NOMO-1 treated with dmso at 0.1 percent for 144 hours (cell line): ENCODE results near the gene MSH6.

Experiments used
- DNase-seq: peaks from one replicate; lab custom pipeline; 2025; ENCODE audit not compliant: unreplicated experiment; lab: John Stamatoyannopoulos, UW

Gene MSH6

GRCh38 chr2:47783486-47784351, 774 bp downstream of the MSH6 start:
- DNase-seq, result peak; percentile 62

DNA sequence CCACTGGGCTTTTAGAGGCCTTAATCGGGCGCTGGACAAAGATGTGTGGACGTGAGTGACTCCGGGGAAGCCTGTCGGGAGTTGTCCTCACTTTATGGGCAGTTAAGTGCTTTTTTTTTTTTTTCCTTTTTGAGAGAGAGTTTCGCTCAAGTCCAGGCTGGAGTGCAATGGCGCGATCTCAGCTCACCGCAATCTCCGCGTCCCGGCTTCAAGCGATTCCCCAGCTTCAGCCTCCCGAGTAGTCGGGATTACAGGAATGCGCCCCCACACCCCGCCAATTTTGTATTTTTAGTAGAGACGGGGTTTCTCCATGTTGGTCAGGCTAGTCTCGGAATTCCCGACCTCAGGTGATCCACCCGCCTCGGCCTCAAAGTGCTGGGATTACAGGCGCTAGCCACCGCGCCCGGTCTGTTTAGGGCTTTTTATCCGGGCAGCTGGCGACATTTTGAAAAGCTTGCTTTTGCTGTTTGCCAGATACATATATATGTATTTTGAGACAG, 1.5 kb downstream of the MSH6 start:
- no peak for DNase-seq

- peak; percentile 59 for DNase-seq
These were observed 3.0 kb downstream of the MSH6 start for GRCh38 chr2:47785986-47786385.

DNA sequence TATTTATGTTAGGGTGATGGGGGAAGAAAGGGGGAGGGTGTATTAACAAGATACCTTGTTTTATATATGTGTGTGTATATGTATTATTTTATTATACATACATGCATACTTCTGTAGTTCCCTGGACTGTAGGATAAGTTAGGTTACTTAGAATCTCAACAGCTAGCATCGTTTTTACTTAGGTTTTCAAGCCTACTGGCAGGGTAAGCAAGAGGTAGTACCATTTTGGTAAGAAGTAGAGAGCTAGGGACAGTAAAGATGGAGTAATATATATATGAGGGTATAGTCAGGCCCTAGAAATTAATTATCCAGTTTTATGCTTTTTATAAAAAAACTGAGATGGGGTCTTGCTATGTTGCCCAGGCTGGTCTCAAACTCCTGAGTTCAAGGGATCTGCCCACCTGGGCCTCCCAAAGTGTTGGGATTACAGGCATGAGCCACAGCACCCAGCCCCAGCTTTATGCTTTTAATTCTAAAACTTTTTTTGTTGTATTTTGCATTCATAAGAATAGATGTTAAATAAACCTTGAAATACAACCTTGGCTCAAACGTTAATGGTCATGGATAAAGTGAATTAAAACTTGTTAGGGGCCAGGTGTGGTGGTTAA, 13.2 kb downstream of the MSH6 start:
- DNase-seq, result no peak

GRCh38 chr2:47798631-47799030, 15.7 kb downstream of the MSH6 start:
- DNase-seq, result peak; percentile 88

DNA sequence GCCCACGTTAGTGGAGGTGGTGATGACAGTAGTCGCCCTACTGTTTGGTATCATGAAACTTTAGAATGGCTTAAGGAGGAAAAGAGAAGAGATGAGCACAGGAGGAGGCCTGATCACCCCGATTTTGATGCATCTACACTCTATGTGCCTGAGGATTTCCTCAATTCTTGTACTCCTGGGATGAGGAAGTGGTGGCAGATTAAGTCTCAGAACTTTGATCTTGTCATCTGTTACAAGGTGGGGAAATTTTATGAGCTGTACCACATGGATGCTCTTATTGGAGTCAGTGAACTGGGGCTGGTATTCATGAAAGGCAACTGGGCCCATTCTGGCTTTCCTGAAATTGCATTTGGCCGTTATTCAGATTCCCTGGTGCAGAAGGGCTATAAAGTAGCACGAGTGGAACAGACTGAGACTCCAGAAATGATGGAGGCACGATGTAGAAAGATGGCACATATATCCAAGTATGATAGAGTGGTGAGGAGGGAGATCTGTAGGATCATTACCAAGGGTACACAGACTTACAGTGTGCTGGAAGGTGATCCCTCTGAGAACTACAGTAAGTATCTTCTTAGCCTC, 16.2 kb downstream of the MSH6 start:
- no peak for DNase-seq

DNA sequence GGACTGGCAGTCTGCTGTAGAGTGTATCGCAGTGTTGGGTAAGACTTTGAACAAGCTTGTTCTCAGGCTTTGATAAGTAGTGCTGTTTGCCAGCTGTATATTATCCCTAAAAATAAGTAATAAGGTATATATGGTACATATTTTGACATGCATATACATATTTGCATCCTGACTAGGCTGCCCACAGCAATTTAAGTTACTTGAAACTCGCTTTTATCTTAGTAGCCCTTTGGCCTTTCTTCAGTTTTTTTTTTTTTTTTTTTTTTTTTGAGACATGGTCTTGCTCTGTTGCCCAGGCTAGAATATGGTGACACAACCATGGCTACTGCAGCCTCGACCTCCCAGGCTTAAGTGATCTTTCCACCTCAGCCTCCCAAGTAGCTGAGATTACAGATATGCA, 18.2 kb downstream of the MSH6 start:
- no peak for DNase-seq

DNA sequence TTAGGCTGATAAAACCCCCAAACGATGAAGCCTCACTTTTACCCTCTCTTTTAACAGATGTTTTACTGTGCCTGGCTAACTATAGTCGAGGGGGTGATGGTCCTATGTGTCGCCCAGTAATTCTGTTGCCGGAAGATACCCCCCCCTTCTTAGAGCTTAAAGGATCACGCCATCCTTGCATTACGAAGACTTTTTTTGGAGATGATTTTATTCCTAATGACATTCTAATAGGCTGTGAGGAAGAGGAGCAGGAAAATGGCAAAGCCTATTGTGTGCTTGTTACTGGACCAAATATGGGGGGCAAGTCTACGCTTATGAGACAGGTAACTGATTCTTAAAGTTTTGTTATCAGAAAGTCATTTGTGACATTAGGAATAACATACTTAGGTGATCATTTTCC, 20.4 kb downstream of the MSH6 start:
- no peak for DNase-seq

DNA sequence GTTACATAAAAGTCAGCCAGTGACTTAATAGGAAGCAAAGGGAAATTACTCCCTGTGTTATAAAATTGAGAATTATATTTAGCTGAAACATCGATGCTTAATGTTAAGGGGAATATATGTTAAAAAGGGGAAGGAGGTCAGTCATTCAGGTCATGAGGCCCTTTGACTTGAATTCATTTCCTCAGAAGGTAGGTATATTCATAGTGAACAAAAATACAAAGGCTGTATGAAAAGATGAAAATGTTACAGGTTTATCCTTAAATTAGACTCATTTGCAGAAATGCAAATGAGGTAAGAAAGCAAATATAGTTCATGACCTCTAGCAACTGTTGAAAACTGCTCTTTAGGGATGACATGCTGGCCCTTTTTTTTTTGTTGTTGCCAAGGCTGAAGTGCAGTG, 20.8 kb downstream of the MSH6 start:
- DNase-seq, result no peak

DNA sequence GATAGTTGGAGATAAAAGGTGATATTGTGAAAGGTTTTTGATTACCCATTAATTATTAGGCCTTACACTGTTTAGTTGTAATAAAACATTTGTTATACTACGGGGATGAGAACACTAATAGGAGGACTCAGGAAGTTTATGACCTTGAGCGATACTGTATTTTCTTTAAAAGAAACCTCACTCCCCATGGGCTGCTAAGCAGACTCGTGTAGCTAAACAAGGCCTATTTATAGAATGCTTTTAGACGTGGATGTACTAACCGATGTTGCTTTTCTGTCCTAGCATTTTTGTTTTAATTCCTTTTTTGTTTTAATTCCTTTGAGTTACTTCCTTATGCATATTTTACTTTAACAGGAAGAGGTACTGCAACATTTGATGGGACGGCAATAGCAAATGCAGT, 22.9 kb downstream of the MSH6 start:
- DNase-seq, result no peak

DNA sequence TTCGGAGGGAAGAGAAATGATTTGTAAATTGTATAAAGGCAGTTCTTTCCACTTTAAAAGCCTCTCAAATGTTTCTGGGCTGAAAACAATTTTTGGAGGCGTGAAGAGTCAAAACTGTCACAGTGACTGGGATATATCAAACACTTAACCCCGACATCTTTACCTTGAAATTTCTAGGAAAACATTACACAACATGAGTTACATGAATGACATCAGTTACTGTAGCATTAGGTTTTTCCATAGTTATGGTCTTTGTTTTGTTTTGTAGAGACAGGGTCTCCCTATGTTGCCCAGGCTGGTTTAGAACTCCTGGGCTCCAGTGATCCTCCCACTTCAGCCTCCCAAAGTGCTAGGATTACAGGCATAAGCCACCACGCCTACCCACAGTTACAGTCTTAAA, 25.7 kb downstream of the MSH6 start:
- DNase-seq, result no peak

DNA sequence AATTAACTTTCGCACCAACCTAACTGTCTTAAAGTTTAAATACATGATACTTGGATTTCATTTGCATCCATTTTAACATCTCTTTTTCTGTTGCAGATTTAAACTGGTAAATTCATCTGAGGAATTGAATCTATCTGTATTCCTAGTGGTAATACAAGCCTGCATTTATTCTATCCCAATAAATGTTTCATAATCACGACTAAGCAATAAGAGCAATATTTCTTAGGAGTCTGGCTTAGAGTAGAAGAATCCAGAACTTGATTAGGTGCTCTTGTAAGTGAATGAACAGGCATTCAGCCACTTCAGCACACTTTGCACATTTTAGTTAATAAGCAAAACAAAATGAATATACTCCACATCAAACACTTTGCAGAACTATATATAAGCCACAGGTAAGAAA, 27.0 kb downstream of the MSH6 start:
- DNase-seq, result no peak

- no peak for DNase-seq
These were observed 27.9 kb downstream of the MSH6 start for GRCh38 chr2:47810850-47811249.

DNA sequence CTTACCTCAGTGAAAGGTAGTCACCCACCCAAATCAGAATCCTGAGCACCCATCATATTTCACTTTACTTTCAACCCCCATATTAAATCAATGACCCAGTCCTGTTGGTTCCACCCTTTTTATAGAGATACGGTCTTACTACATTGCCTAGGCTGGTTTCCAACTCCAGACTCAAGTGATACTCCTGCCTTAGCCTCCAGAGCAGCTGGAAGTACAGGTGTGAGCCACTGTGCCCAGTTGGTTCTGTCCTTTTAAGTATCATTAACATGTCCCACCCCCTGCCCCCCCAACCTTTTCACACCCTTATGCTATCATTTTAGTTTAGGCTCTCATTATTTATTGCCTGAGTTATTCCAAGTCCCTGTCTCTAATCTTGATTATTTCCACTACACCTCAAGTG, 28.7 kb downstream of the MSH6 start:
- DNase-seq, result no peak

DNA sequence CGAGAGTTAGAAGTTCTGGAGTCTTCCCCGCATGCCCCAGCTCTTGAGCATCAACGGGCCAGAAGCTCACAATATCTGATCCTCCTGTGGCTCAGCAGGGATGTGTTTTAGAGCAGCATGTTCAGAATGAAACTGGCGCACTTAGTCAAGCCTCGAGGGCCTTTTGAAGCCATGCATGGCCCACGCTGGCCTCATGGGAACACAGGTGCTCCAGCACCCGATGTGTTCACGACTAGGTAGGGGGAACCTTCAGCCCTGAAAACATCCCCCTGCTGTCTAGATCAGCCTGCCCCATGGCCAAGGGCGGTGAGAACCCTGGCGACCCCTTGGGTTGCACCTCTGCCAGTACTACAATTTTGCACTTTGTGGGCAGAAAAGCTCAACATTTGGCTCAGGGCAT, 32.8 kb downstream of the MSH6 start:
- no peak for DNase-seq

- no peak for DNase-seq
These were observed 35.8 kb downstream of the MSH6 start for GRCh38 chr2:47818777-47819176.

DNA sequence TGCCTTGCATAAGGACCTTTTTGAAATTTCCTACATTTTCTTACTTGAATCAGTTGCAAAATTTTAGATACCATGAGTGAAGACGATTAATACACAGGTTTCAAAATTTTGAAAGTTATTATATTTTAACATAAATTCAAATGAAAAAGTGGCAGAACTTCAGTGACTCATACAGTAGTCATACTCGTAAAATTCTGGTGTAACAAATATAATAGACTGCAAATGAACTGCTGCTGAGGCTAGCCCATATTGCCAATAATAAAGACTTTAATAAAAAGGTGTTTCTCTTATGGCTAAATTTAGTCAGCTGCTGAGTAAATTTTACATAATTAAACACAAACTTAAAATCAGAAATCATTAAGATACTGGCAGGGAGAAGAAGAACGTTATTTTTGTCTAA, 36.9 kb downstream of the MSH6 start:
- DNase-seq, result no peak

- no peak for DNase-seq
These were observed 39.6 kb downstream of the MSH6 start for GRCh38 chr2:47822518-47822917.

GRCh38 chr2:47833516-47833968, 50.6 kb downstream of the MSH6 start:
- DNase-seq, result no peak

- no peak for DNase-seq
These were observed 55.3 kb downstream of the MSH6 start for GRCh38 chr2:47838249-47838648.

- DNase-seq, result no peak
These were observed 55.7 kb downstream of the MSH6 start for GRCh38 chr2:47838686-47839085.

DNA sequence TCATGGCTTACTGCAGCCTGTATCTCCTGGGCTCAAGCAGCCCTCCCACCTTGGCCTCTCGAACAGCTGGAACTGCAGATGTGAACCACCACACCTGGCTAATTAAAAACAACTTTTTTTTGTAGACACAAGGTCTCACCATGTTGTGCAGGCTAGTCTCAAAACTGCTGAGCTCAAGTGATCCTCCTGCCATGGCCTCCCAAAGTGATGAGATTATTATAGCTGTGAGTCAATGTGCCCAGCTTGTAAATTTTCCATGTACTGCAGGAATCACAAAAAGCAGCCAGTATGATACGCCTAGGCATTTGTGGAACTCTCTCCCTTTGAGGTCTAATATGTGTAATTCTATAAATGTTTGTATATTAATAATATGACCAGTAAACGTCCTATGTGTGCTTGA, 59.9 kb downstream of the MSH6 start:
- no peak for DNase-seq
